Caki2 (cell line): Measurements from ENCODE around the gene CCDC59. TPM values are rescaled to one million over a fixed set of nuclear protein-coding genes. Genes with fewer than 3 reads are reported as not detected.
"Not testable (repeated sequence)": the region's sequence is repeated elsewhere in the genome, so short reads cannot be mapped to it uniquely, and the experiment has no call there.

Experiments used
- DNase-seq: peaks from one replicate; pipeline ENCODE4 v3.0.0-alpha.2; 2015; ENCODE audit warnings: low read depth
- in situ Hi-C: cut with HindIII; loops from 2 replicates; pipeline ENCODE4 v1.10.0; 2016; ENCODE audit warnings: low sequenced_read_pairs, low pct_unique_long_range_greater_than_20kb, mixed read lengths
- total RNA-seq: library from RNA; depleted of rRNA; stranded (reverse); fragments of >200 nt; shearing (Covaris generic); gene quantifications from 2 replicates; pipeline ENCODE4 v1.2.3, GENCODE V29; 2014; ENCODE audit warnings: low replicate concordance; rRNA removed

Gene CCDC59, protein sequence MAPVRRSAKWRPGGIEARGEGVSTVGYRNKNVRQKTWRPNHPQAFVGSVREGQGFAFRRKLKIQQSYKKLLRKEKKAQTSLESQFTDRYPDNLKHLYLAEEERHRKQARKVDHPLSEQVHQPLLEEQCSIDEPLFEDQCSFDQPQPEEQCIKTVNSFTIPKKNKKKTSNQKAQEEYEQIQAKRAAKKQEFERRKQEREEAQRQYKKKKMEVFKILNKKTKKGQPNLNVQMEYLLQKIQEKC
- 123 and 142 TPM in 2 replicates for total RNA-seq

DNA sequence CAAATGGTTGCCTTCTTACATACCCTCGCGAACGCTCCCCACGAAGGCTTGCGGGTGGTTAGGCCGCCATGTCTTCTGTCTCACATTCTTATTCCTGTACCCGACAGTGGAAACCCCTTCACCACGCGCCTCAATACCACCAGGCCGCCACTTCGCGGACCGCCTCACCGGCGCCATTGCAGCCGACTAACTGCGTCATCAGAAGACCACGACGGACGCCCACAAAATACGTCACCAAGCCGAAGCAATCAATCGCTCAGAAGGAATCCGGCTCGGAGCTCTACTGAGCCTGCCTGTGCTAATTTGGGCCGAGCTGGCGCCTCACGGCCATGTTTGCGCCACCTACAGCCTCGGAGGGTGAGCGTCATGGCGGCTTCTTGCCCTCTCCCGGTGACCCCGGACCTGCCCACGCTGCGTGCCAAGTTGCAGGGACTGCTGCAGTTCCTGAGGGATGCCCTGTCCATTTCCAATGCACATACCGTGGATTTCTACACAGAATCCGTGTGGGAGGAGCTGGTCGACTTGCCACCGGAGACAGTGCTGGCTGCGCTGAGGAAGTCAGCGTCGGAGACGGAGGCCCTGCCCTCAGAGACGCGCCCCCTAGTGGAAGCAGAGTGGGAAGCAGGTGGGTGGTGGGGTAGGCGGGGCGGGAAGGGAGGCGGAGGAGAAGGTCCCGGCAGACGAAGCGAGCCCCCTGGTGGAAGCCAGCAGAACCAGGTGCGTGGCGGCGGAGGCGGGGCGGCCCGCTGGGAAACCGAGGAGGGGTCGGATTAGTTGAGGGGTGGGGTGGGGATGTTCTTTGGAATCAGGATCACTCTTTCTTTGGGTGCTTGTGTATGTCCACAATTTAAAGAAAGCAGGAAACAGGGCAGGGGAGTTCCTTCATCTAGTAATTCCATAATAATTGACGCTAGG is at the start of gene CCDC59, which contains the start of gene METTL25:
TSS of gene CCDC59 (minus strand) at position 188 of the 915 bp plus-strand sequence. CDS start at position 177, 11 bp downstream.
TSS of gene METTL25 (plus strand) at position 330 of the 915 bp plus-strand sequence. CDS start at position 367, 37 bp downstream.
- in situ Hi-C loops: no loop called here
- DNase-seq: peak; percentile 100

DNA sequence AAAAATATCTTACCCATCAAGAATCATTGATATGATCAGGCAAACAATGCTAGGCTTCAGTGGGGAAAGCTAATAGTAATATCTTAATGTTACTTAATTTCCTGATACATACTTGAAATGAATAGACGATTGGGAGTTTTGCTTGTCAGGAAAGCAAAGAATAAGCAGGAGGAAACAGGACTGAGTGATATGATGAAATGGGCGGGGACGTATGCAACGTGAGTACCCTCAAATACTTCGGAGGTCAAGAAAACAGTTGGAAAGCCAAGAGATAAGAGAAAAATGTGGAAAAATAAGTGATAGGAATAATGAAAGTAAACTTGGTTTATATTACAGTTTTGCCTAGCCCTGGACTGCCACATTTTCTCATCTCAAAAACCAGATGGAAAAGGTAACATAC is 49.3 kb upstream of the CCDC59 start:
- in situ Hi-C loops: no loop called here
- no peak for DNase-seq

- in situ Hi-C loops: no loop called here
- no peak for DNase-seq
Observed at GRCh38 chr12:82406651-82407050, 48.5 kb upstream of the CCDC59 start.

GRCh38 chr12:82400819-82401218 is 42.6 kb upstream of the CCDC59 start:
- DNase-seq: no peak
- in situ Hi-C loops: no loop called here

GRCh38 chr12:82398879-82399278 is 40.7 kb upstream of the CCDC59 start:
- DNase-seq: no peak
- in situ Hi-C loops: no loop called here

DNA sequence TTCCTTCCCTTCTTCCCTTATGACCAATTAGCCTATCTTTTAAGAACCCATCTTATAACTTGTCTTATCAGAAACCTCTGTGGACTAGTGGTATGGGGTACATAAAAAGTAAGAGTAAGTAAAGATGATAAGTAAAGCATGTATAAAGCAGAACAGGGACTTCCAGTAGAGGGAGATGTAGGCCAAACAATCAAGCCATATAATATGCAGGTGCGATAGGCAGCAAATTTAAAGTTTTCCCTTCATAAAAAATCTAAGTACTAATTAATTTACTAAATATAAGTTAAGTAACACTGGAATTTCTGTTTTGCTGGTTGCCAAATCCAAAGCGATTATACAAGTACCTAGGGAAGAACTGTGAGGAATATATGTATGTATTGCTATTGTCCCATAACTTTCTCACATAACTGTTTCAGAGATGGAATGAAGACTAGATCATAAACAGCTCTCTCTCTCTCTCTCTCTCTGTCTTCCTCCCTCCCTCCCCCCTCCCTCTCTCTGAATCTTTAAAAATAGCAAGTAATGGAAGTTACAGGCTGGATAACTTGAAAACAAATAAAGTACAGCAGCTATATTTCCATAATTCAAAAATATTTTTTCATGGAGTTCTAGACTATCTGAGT is 25.9 kb upstream of the CCDC59 start:
- peak; percentile 57 for DNase-seq
- in situ Hi-C loops: no loop called here

DNA sequence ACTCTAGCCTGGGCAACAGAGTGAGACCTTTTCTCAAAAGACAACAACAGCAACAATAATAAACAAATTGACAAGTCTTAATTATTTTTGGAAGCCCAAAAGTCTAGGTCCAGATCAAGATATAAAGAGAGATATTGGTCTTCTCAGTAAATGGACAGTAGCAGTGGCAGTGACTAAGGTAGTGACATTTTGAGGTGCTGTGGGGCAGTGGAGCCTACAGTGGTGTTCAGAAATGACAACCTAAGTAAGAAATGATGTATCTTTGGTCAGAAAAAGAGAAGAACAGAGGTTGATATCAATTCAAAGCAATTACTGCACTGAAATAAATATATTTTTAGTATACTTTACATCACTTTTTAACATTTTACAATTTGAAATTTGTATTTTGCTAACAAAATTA is 20.8 kb upstream of the CCDC59 start:
- in situ Hi-C loops: no loop called here
- no peak for DNase-seq

- in situ Hi-C loops: no loop called here
- no peak for DNase-seq
Observed at GRCh38 chr12:82375201-82375600, 17.0 kb upstream of the CCDC59 start.

DNA sequence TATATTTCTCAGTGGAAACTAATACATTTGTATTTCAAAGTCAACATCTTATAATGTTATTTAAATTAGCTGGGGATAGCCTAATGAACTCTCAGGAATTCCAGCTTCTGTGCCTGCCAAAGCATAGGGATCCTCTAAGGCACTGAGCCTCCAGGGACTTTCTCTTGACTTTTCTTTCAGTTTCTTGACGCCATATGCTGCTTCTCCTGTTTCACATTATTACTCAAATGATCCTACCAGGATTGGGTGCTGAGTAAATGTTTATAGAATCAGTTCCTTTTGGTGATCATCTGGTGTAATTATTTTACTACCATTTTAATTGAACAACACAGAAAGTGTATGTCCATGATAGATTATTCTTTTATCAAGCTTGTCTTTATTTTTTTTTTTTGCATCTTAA is 8.0 kb upstream of the CCDC59 start:
- in situ Hi-C loops: no loop called here
- DNase-seq: no peak

GRCh38 chr12:82363990-82364389 is 5.8 kb upstream of the CCDC59 start:
- no peak for DNase-seq
- in situ Hi-C loops: no loop called here

DNA sequence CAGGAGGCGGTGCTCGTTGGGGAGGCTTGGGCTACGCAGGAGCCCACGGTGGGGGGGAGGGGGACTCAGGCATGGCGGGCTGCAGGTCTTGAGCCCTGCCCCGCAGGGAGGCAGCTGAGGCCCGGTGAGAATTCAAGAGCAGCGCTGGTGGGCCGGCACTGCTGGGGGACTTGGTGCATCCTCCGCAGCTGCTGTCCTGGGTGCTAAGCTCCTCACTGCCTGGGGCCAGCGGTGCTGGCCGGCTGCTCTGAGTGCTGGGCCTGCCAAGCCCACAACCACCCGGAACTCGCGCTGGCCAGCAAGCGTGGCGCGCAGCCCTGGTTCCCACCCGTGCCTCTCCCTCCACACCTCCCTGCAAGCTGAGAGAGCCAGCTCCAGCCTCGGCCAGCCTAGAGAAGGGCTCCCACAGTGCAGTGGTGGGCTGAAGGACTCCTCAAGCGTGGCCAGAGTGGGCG is 3.3 kb upstream of the CCDC59 start:
- in situ Hi-C loops: no loop called here
- no peak for DNase-seq

- in situ Hi-C loops, DNase-seq: not testable (repeated sequence)
Observed at GRCh38 chr12:82360834-82361233, 2.6 kb upstream of the CCDC59 start.

DNA sequence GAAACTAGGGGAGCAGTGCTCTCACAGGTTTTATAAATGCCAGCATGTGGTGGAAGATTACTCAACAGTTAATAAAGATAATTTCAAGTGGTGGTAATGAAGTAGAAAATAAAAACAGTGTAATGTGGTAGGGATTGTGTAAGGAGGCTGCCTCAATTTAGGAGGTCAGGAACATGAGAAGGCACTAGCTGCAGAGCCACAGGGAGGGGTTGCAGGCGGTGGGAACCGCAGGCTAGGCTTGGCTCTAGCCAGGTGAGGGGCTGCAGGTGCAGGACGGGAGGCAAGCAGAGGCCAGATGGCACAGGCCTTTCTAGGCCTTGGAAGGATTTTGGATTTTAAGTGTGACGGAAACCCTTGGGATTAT is 910 bp upstream of the CCDC59 start:
- in situ Hi-C loops: no loop called here

DNA sequence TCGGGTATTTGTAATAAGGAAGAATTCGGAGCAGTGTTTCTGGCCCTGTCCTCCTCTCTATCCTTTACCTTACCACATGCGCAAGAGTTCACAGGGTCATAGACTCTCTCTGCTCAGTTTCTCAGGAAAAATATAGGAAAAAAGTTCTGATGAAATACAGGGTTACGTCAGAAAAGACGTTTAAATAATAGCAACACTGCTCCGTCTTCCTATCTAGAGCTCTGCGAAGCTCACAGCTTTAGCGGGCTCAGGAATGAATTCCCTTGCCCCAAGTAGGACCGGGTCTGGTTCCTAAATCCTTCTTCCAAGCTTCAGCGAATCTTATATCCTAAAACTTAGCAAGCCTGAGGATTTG is 365 bp downstream of the CCDC59 start:
- no peak for DNase-seq
- in situ Hi-C loops: no loop called here

More for the DNA sequence above, 910 bp upstream of the CCDC59 start:
- DNase-seq: no peak

DNA sequence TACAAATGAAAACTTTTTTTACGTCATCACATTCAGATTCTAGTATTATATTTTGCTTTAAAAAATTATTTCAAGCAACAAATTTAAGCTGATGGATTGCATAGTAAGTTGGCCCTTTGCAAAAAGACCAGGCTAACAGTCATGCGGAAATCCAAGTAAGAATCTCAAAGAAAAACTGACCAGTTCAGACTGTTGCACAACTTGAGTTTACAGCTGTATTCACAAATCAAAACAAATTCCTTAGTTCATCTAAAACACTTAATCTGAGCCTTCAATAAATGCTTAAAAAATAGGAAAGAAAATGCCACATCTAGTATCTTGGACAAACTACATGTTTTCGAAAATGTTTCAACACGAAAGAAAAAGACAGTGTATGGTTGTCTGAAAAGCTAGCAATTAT is 847 bp downstream of the CCDC59 start:
- in situ Hi-C loops: no loop called here
- DNase-seq: no peak

DNA sequence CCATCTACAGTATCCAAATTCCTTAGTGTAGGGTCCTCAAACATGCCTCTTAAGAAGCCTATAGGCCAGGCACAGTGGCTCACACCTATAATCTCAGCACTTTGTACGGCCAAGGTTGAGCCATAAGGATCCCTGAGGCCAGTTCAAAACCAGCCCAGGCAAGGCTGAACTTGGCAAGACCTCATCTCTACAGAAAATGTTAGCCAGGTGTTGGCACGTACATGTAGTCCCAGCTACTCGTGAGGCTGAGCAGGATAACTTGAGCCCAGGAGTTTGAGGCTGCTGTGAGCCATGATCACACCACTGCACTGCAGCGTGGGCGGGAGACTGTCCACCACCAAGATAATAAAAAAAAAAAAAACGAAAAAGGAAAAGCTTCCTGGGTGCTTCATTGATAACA is 6.8 kb downstream of the CCDC59 start:
- DNase-seq: no peak
- in situ Hi-C loops: no loop called here

- in situ Hi-C loops: no loop called here
Observed at GRCh38 chr12:82350161-82350560, 8.0 kb downstream of the CCDC59 start.

DNA sequence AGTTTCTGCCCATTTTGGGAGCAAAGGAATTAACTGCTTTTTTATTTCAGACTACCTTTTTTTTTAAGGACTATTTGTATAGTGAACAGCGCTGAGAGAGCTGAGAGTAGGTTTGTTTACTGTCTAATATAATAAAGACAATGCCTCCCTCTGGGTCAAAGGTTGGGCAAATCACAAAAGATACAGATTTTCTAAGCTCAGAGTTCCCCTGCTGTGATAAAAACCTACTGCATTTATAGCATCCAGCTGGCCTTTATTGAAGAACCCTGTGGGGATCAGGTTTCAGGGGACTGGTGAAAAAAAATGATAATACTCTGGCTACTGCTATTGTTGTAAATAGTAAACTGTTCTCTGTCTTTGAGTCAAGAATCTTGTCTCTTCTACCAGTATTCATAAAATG is 28.7 kb downstream of the CCDC59 start:
- in situ Hi-C loops: no loop called here
- no peak for DNase-seq

More at GRCh38 chr12:82350161-82350560, 8.0 kb downstream of the CCDC59 start:
- no peak for DNase-seq

- in situ Hi-C loops: no loop called here
- DNase-seq: no peak
Observed at GRCh38 chr12:82327861-82328260, 30.3 kb downstream of the CCDC59 start.
